AML-193 (cell line): ENCODE data around the gene NDEL1.

ENCODE experiments used
- DNase-seq, 2 experiments: peaks; one replicate each; lab custom pipeline; 2025; lab: John Stamatoyannopoulos, UW

NDEL1 gene

DNA sequence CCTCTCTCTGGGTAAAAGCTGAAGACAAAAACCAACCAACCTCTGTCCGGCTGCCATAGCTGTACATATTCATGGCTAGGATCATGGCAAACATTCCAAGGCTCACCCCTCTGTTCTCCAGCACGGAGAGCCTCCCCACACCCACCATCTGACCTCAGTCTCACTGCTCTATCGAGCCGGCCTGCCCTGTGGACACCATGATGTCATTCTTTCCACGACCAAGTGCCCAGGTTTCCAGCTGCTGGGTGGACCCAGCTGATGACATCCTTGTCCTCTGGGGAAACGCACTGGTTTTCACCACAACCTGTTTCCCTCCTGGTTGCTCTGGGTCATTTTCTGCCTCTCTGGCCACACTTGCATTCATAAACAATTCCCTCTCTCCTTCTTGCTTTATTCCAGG is 67.7 kb downstream of the NDEL1 start:
- no peak for DNase-seq

DNA sequence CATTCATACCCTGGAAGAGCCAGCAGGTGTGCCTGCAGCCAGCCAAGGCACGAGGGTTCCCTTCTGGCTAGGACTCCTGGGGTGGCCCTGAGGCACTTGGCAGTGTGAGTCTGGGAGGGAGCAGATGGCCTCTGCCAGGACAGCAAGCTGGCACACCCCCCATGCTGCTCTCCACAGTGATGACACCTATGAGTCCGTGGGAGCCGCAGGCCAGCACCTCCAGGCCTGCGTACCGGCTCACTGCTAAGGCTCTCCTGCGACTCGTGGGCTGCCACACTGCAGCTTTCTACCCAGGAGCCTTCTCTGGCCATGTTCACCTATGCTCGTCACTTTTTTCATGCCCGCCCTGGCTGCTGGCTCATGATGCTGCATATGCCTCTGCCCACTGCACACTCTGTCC is 68.1 kb downstream of the NDEL1 start:
- no peak for DNase-seq

DNA sequence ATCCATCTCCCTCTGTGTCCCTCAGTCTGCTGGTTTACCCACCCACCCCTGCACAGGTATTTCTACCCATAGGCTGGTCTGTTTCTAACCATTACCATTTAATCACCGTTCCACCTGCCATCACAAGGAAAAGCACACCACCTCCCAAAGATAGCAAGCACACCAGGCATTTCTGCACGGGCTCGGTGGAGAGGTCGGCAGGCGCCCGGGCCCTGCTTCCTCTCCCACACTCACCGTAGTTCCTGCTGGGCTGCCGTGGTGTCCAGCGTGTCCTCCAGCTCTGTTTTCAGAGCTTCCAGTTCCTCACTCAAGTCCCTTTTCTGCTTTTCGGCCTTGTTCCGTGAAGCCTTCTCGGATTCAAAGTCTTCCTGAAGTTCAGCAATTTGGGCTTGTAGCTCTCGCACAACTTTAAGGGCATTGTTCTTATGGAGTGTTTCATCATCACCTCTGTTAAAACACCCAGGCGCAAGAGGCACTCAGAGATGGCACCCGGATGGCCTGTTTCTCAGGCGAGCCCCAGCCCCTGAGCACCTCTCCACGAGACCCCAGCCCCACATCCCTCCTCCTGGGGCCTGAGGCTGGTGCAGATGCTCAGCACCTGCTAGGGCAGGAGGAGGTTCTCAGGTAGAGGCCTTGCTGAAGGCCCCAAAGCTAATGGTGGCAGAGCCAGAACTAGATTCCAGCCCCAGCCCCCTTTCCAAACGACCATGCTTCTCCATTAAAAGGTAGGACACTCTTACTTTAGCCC is 69.0 kb downstream of the NDEL1 start:
- no peak for DNase-seq

DNA sequence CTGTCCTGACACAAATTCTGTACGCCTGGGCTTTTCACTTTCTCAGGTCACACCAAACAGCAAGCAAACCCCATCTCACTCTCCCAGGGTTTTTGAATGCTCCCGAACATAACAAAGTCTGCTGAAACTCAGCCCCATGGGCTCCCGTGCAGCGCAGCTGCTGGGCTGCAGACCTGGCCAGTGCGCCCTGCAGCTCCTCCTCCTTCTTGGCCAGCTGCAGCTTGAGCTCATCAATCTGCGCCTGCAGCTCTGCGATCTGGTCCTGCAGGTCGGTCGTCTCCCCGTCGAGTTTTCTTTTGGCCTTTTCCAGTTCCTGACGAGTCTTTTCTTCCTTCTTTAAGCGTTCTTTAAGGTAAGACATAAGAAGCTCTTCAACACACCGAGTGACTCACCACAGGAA is 70.5 kb downstream of the NDEL1 start:
- DNase-seq, result no peak

DNA sequence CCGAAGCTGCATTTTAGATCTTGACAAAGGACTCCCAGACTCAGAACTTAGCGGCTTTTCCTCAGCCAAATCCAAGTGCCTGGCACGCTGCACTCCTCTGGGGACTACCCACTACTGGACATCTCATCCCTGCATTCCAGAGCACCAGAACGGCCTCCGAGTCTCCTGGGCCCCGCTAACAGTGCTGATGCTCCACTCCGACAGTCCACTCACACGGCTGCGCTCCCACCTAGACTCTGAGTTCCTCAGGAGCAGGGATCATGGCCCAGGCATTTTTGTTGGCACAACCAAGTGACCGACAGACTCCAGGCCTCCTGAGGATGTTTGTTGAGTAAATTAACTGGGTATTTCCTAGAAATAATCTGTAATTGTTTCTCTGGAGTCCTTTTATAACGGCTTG is 79.1 kb downstream of the NDEL1 start:
- DNase-seq, result no peak
